ENCODE measurements around the gene FBLN5. TPM values are rescaled to one million over a fixed set of nuclear protein-coding genes. Genes with fewer than 3 reads are reported as not detected.

The FBLN5 gene
- total RNA-seq, 4 donors from 2014 or later, result 79.7 to 161 (median 116) TPM

GRCh38 chr14:91870890-91871289, 76.6 kb downstream of the FBLN5 start:
- Histone ChIP-seq H3K4me1 (peaks cover 12 to 25% (median 18%) of the 10 kb centered on the region in 4 donors), H3K27ac (replicated peaks in 1 of 4) (no peak overlapping the region), H3K36me3 (peaks cover 0 to 25% (median 16%) of the 10 kb centered on the region in 4 donors), H3K4me3 (no peak overlapping the region), H3K27me3 (no peaks in the 10 kb centered on the region), H3K9me3 (peaks cover 0 to 12% (median 2%) of the 10 kb centered on the region in 4 donors)
- TF ChIP-seq CTCF (IDR thresholded peaks at IDR 0.05) (no peak), POLR2AphosphoS5 (IDR thresholded peaks at IDR 0.05) (no peak), EP300 (IDR thresholded peaks at IDR 0.05) (no peak), POLR2A (IDR thresholded peaks at IDR 0.05; ENCODE audit: low read depth) (no peak)
- intact Hi-C loops (cut with DNase I), result no loop called here
- DNase-seq (ENCODE audit: extremely low spot score), result no peak
- 65% methylated on average over 2 of the region's 2 CpGs for WGBS

- Histone ChIP-seq H3K36me3 (peaks cover 0 to 24% (median 16%) of the 10 kb centered on the region in 4 donors), H3K27me3 (no peaks in the 10 kb centered on the region), H3K4me1 (peaks cover 12 to 25% (median 18%) of the 10 kb centered on the region in 4 donors), H3K27ac (replicated peaks in 1 of 4) (no peak overlapping the region), H3K9me3 (peaks cover 0 to 12% (median 2%) of the 10 kb centered on the region in 4 donors), H3K4me3 (no peak overlapping the region)
- 78% methylated on average over 16 of the region's 16 CpGs for WGBS
- TF ChIP-seq CTCF (IDR thresholded peaks at IDR 0.05) (no peak), POLR2A (IDR thresholded peaks at IDR 0.05; ENCODE audit: low read depth) (no peak), EP300 (IDR thresholded peaks at IDR 0.05) (no peak), POLR2AphosphoS5 (IDR thresholded peaks at IDR 0.05) (no peak)
- DNase-seq (ENCODE audit: extremely low spot score), result no peak
- intact Hi-C loops (cut with DNase I), result no loop called here
These were observed 77.5 kb downstream of the FBLN5 start for GRCh38 chr14:91870001-91870400.

GRCh38 chr14:91869556-91869955, 77.9 kb downstream of the FBLN5 start:
- 91% methylated on average over 8 of the region's 8 CpGs for WGBS
- Histone ChIP-seq H3K36me3 (peaks cover 0 to 24% (median 14%) of the 10 kb centered on the region in 4 donors), H3K27me3 (no peaks in the 10 kb centered on the region), H3K4me1 (peaks cover 12 to 25% (median 18%) of the 10 kb centered on the region in 4 donors), H3K9me3 (peaks cover 0 to 12% (median 2%) of the 10 kb centered on the region in 4 donors), H3K4me3 (no peak overlapping the region), H3K27ac (replicated peaks in 1 of 4) (no peak overlapping the region)
- intact Hi-C loops (cut with DNase I), result no loop called here
- TF ChIP-seq POLR2AphosphoS5 (IDR thresholded peaks at IDR 0.05), result no peak
- no peak for TF ChIP-seq EP300 (IDR thresholded peaks at IDR 0.05)
- TF ChIP-seq CTCF (IDR thresholded peaks at IDR 0.05), result no peak
- TF ChIP-seq POLR2A (IDR thresholded peaks at IDR 0.05; ENCODE audit: low read depth), result no peak
- no peak for DNase-seq (ENCODE audit: extremely low spot score)

- intact Hi-C loops (cut with DNase I), result no loop called here
- no peak for DNase-seq (ENCODE audit: extremely low spot score)
- H3K9me3 ChIP-seq, result peaks cover 0 to 12% (median 2%) of the 10 kb centered on the region in 4 donors
- no peak within 1 kb of the TSS for H3K27ac ChIP-seq (replicated peaks in 1 of 4)
- WGBS, result 77% methylated on average over 5 of the region's 10 CpGs
- TF ChIP-seq EP300 (IDR thresholded peaks at IDR 0.05) (no peak), POLR2AphosphoS5 (IDR thresholded peaks at IDR 0.05) (no peak), POLR2A (IDR thresholded peaks at IDR 0.05; ENCODE audit: low read depth) (no peak), CTCF (IDR thresholded peaks at IDR 0.05) (no peak)
- H3K4me3 ChIP-seq, result peak within 1 kb of the TSS in 1 of 4 donors; percentile 16
- H3K36me3 ChIP-seq, result peaks cover 0 to 24% (median 14%) of the 10 kb centered on the region in 4 donors
- peaks cover 7 to 12% (median 9%) of the 10 kb centered on the region in 4 donors for H3K4me1 ChIP-seq
- H3K27me3 ChIP-seq, result no peaks in the 10 kb centered on the region
These were observed 80.0 kb downstream of the FBLN5 start, which contains the start of gene TC2N for GRCh38 chr14:91867316-91867988. Gene TC2N (minus strand): TSS chr14:91867536. CDS start chr14:91813769, 53,767 bp downstream.
